ENCODE data around the gene PDIK1L. TPM values are rescaled to one million over a fixed set of nuclear protein-coding genes. Genes with fewer than 3 reads are reported as not detected.
"Not testable (repeated sequence)": the region's sequence is repeated elsewhere in the genome, so short reads cannot be mapped to it uniquely, and the experiment has no call there.

PDIK1L gene
- total and polyA plus RNA-seq, 4 donors = 3.2 to 9.2 (median 4.8) TPM

DNA sequence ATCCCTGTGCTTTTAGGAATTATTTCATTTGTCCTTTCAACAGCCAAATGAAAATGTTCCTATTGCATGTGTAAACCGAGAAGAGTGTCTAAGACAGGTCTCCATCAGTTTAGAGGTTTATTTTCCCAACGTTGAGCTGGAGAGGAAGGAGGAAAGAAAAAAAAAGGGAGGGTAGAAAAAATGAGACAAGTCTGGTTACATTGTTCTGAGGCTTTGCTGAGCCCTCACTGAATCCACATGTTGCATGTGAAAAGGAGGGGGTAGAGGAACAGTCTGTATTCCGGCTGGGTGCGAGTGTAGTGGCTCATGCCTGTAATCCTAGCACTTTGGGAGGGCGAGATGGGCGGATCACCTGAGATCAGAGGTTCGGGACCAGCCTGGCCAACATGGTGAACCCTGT, 19.2 kb upstream of the PDIK1L start:
- 62% methylated on average over 7 of the region's 7 CpGs for WGBS
- Histone ChIP-seq H3K4me1 (ENCODE audit: control insufficient read depth in 4 of 4, insufficient read depth in 4 of 4, low read length in 3 of 4) (peaks cover 0 to 2% (median under 1%) of the 10 kb centered on the region in 4 donors), H3K4me3 (ENCODE audit: low read depth in 1 of 3, low read length in 3 of 3) (no peak overlapping the region), H3K27ac (ENCODE audit: low read depth in 1 of 2, low read length in 2 of 2) (no peak overlapping the region), H3K27me3 (ENCODE audit: control insufficient read depth in 4 of 4, insufficient read depth in 4 of 4, low read length in 3 of 4) (peaks cover 0 to 3% (median 0%) of the 10 kb centered on the region in 4 donors), H3K9ac (ENCODE audit: low read depth in 1 of 2, low read length in 2 of 2) (no peak overlapping the region), H3K36me3 (ENCODE audit: control insufficient read depth in 4 of 4, insufficient read depth in 3 of 4, low read depth in 1 of 4, low read length in 3 of 4) (no peaks in the 10 kb centered on the region), H3K9me3 (ENCODE audit: control insufficient read depth in 4 of 4, low read length in 3 of 4) (no peaks in the 10 kb centered on the region)
- TF ChIP-seq, protein P1, sequence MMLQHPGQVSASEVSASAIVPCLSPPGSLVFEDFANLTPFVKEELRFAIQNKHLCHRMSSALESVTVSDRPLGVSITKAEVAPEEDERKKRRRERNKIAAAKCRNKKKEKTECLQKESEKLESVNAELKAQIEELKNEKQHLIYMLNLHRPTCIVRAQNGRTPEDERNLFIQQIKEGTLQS (IDR thresholded peaks at IDR 0.05) = no peak
- no peak for TF ChIP-seq RXRA (IDR thresholded peaks at IDR 0.05)
- TF ChIP-seq SP1 (IDR thresholded peaks at IDR 0.05) = no peak
- no peak for TF ChIP-seq NR2F2 (IDR thresholded peaks at IDR 0.05)
- TF ChIP-seq FOXA1 (IDR thresholded peaks at IDR 0.05) = no peak
- no peak for TF ChIP-seq GABPA (IDR thresholded peaks at IDR 0.05 in 1 of 2, conservative IDR thresholded peaks at IDR 0.05 in 1 of 2)
- no peak for TF ChIP-seq FOXA2 (IDR thresholded peaks at IDR 0.05)
- TF ChIP-seq, protein P2, sequence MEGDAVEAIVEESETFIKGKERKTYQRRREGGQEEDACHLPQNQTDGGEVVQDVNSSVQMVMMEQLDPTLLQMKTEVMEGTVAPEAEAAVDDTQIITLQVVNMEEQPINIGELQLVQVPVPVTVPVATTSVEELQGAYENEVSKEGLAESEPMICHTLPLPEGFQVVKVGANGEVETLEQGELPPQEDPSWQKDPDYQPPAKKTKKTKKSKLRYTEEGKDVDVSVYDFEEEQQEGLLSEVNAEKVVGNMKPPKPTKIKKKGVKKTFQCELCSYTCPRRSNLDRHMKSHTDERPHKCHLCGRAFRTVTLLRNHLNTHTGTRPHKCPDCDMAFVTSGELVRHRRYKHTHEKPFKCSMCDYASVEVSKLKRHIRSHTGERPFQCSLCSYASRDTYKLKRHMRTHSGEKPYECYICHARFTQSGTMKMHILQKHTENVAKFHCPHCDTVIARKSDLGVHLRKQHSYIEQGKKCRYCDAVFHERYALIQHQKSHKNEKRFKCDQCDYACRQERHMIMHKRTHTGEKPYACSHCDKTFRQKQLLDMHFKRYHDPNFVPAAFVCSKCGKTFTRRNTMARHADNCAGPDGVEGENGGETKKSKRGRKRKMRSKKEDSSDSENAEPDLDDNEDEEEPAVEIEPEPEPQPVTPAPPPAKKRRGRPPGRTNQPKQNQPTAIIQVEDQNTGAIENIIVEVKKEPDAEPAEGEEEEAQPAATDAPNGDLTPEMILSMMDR (IDR thresholded peaks at IDR 0.05; ENCODE audit: low read depth, low read length, missing input control) = no peak
- TF ChIP-seq, protein P3, sequence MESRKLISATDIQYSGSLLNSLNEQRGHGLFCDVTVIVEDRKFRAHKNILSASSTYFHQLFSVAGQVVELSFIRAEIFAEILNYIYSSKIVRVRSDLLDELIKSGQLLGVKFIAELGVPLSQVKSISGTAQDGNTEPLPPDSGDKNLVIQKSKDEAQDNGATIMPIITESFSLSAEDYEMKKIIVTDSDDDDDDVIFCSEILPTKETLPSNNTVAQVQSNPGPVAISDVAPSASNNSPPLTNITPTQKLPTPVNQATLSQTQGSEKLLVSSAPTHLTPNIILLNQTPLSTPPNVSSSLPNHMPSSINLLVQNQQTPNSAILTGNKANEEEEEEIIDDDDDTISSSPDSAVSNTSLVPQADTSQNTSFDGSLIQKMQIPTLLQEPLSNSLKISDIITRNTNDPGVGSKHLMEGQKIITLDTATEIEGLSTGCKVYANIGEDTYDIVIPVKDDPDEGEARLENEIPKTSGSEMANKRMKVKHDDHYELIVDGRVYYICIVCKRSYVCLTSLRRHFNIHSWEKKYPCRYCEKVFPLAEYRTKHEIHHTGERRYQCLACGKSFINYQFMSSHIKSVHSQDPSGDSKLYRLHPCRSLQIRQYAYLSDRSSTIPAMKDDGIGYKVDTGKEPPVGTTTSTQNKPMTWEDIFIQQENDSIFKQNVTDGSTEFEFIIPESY (IDR thresholded peaks at IDR 0.05) = no peak
- TF ChIP-seq, protein P4, sequence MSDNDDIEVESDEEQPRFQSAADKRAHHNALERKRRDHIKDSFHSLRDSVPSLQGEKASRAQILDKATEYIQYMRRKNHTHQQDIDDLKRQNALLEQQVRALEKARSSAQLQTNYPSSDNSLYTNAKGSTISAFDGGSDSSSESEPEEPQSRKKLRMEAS (IDR thresholded peaks at IDR 0.05) = no peak
- TF ChIP-seq HNF4G (IDR thresholded peaks at IDR 0.05) = no peak
- no peak for TF ChIP-seq EGR1 (IDR thresholded peaks at IDR 0.05; ENCODE audit: low read depth in 2 of 2)
- no peak for TF ChIP-seq TAF1 (conservative IDR thresholded peaks at IDR 0.05)
- no peak for TF ChIP-seq HNF4A (conservative IDR thresholded peaks at IDR 0.05)
- TF ChIP-seq RAD21 (IDR thresholded peaks at IDR 0.05) = no peak
- TF ChIP-seq JUND (IDR thresholded peaks at IDR 0.05) = no peak
- TF ChIP-seq YY1 (IDR thresholded peaks at IDR 0.05) = no peak
- TF ChIP-seq, protein P5, sequence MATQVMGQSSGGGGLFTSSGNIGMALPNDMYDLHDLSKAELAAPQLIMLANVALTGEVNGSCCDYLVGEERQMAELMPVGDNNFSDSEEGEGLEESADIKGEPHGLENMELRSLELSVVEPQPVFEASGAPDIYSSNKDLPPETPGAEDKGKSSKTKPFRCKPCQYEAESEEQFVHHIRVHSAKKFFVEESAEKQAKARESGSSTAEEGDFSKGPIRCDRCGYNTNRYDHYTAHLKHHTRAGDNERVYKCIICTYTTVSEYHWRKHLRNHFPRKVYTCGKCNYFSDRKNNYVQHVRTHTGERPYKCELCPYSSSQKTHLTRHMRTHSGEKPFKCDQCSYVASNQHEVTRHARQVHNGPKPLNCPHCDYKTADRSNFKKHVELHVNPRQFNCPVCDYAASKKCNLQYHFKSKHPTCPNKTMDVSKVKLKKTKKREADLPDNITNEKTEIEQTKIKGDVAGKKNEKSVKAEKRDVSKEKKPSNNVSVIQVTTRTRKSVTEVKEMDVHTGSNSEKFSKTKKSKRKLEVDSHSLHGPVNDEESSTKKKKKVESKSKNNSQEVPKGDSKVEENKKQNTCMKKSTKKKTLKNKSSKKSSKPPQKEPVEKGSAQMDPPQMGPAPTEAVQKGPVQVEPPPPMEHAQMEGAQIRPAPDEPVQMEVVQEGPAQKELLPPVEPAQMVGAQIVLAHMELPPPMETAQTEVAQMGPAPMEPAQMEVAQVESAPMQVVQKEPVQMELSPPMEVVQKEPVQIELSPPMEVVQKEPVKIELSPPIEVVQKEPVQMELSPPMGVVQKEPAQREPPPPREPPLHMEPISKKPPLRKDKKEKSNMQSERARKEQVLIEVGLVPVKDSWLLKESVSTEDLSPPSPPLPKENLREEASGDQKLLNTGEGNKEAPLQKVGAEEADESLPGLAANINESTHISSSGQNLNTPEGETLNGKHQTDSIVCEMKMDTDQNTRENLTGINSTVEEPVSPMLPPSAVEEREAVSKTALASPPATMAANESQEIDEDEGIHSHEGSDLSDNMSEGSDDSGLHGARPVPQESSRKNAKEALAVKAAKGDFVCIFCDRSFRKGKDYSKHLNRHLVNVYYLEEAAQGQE (IDR thresholded peaks at IDR 0.05) = no peak
- DNase-seq (ENCODE audit: low spot score) = no peak

DNA sequence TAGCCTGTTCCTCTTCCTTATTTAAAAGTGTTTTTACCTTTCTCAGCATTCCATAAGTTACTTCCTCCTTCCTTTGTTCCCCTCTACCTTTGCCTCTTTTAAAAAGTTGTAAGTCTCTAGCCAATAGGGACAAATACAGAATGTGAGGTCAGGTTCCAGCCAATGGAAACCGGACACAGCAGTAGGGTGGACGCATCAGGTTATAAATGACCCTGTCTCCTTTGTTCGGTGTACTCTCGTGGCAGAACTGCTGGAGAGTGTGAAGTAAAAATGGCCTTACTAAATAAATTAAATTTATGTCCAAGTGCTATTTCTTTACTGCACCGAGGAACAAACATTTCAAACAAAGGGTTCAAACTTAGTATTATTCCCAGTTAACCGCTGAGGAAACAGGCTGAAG, 18.1 kb upstream of the PDIK1L start:
- WGBS = 36% methylated on average over 6 of the region's 6 CpGs
- H3K4me3 ChIP-seq (ENCODE audit: low read depth in 1 of 3, low read length in 3 of 3); H3K36me3 ChIP-seq (ENCODE audit: control insufficient read depth in 4 of 4, insufficient read depth in 3 of 4, low read depth in 1 of 4, low read length in 3 of 4); H3K27me3 ChIP-seq (ENCODE audit: control insufficient read depth in 4 of 4, insufficient read depth in 4 of 4, low read length in 3 of 4); H3K9ac ChIP-seq (ENCODE audit: low read depth in 1 of 2, low read length in 2 of 2); DNase-seq (ENCODE audit: low spot score); H3K27ac ChIP-seq (ENCODE audit: low read depth in 1 of 2, low read length in 2 of 2); H3K9me3 ChIP-seq (ENCODE audit: control insufficient read depth in 4 of 4, low read length in 3 of 4); H3K4me1 ChIP-seq (ENCODE audit: control insufficient read depth in 4 of 4, insufficient read depth in 4 of 4, low read length in 3 of 4): not testable (repeated sequence)

Measured in liver (tissue), 9 donors.